A549 treated with AZD9567 at 1 μM for 4 hours (cell line): ENCODE data around the gene COQ3. TPM values are rescaled to one million over a fixed set of nuclear protein-coding genes. Genes with fewer than 3 reads are reported as not detected.

ENCODE experiments used
- total RNA-seq: library from RNA; stranded (reverse); fragments of 200-300 nt; extraction: Qiagen RNA extraction; gene quantifications from 5 replicates; pipeline ENCODE4 v1.2.3, GENCODE V29; 2022; ENCODE audit not compliant: insufficient read depth

COQ3 gene, protein sequence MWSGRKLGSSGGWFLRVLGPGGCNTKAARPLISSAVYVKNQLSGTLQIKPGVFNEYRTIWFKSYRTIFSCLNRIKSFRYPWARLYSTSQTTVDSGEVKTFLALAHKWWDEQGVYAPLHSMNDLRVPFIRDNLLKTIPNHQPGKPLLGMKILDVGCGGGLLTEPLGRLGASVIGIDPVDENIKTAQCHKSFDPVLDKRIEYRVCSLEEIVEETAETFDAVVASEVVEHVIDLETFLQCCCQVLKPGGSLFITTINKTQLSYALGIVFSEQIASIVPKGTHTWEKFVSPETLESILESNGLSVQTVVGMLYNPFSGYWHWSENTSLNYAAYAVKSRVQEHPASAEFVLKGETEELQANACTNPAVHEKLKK
- total RNA-seq, result 10.0 to 10.8 TPM (median 10.6 TPM) in 5 replicates

DNA sequence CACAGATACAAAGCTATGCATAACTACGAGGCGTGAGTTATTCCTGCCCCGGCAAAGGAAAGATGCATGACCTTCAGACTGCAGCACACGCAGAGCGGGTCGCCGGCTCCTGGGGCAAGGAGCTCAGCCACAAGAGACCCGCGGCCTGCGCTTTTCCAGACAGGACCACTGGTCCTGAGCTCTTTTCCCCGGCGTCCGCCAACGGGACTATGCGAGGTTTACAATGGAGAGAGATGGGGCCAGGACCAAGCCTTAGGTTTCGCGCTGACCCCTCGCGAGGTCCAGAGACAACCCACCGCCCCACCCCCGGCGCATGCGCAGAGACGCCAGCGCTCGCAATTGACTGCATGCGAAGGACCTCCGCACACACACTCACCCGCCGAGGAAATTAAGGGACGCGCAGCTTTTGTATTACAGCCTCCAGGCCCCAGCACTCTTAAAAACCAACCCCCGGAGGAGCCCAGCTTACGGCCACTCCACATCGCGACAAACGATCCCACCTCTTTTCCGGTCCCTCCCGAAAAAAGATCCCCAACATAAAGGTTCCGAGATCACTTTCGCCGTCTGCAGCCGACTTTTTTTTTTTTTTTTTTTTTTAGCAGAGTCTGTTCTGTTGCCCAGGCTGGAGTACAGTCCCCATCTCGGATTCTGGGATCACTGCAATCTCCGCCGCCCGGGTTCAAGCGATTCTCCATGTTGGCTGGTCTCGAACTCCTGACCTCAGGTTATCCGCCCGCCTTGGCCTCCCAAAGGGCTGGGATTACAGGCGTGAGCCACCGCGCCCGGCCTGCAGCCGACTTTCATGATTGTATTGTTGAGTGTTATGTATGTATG, at the start of gene COQ3:
TSS of gene COQ3 (minus strand) at position 498 of the 834 bp plus-strand sequence. CDS start at position 482, 16 bp downstream.

DNA sequence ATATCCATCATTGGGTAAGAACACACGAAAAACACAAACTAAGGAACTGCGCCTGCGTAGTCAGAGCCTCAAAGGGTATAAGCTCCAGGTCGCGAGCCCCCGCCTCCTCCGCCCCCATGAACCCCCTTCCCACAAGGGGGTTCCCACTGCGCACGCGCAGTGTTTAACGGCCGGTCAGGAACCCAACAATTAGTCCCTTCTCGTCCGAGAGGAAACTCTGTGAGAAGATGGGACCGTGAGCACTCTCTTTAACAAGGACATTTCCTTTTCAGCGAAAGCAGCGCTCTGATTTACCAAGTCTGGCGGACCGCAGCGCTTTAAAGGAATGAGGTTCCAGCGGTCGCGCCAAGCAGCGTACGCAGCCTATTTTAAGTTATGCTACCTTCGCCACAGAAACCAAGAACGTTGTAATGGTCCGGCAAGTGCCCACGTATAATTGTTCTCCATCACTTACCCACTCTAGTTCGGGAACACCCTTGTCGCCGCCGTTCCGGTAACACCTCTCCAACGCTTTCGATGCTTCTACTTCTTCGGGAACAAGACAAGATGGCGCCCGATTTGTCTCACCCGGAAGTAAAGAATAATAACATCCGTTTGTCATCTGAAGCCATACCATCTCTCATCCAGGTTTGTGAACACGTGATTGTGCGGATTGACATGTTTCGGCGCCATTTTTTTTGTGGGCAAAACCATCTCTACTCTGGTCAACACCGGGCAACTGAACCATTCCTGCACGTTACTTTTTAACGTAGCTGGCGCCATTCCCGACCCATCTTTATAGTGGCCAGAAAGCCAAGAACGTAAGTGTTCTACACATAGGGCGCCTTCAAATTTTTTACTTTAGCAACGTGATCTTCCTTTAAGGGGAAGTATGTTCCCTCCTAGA, 31.0 kb upstream of the COQ3 start, which contains the start of gene PNISR:
TSS of gene PNISR (minus strand) at position 548 of the 886 bp plus-strand sequence. CDS start 10,649 bp downstream, outside the sequence.

GRCh38 chr6:99349171-99350141, 44.5 kb downstream of the COQ3 start, which contains the start of gene FAXC:
TSS of gene FAXC (minus strand) at chr6:99349674. CDS start at chr6:99349372, 302 bp downstream.

Other genes with a start within 250 kb of the COQ3 start
- gene FAXC, start 44.5 kb downstream of the COQ3 start, total RNA-seq, result 4.6 to 5.9 TPM (median 5.5 TPM) in 5 replicates
- 21.8 to 31.7 TPM (median 31.0 TPM) in 5 replicates for gene PNISR, start 31.1 kb upstream of the COQ3 start, total RNA-seq
- gene USP45, start 121.2 kb upstream of the COQ3 start, total RNA-seq, result 5.0 to 9.0 TPM (median 6.4 TPM) in 5 replicates
- 27.4 to 47.9 TPM (median 29.7 TPM) in 5 replicates for gene CCNC, start 174.5 kb upstream of the COQ3 start, total RNA-seq
- 0.90 to 0.99 TPM (median 0.95 TPM) in 4 of 5 replicates, not detected in the other for gene PRDM13, start 212.6 kb upstream of the COQ3 start, total RNA-seq